GM12875 (cell line): ENCODE data around the gene ADAT2.

Experiments used
- H3K4me3 ChIP-seq: one replicate; pipeline ENCODE4 v1.5.1; 2011; ENCODE audit warnings: low read depth, low read length, control low read depth
- CTCF ChIP-seq: IDR thresholded peaks from 2 replicates; pipeline ENCODE4 v1.5.1; 2011; ENCODE audit warnings: low read depth, mild to moderate bottlenecking, control low read depth, inconsistent platforms, low read length, moderate library complexity, borderline replicate concordance; ENCODE audit not compliant: insufficient read depth

ADAT2 gene

GRCh38 chr6:143450453-143451371 is at the start of gene ADAT2, which contains the start of gene PEX3:
TSS of gene ADAT2 (minus strand) at chr6:143450695. CDS start at chr6:143450658, 37 bp downstream.
TSS of gene PEX3 (plus strand) at chr6:143450805. CDS start at chr6:143451043, 238 bp downstream.
- H3K4me3 ChIP-seq: peak within 1 kb of the TSS; percentile 60
- TF ChIP-seq CTCF: no peak

GRCh38 chr6:143498428-143498827 is 47.9 kb upstream of the ADAT2 start:
- no peak for TF ChIP-seq CTCF
- no peak overlapping the region for H3K4me3 ChIP-seq

GRCh38 chr6:143496974-143497373 is 46.5 kb upstream of the ADAT2 start:
- H3K4me3 ChIP-seq: no peak overlapping the region
- TF ChIP-seq CTCF: no peak

GRCh38 chr6:143490775-143491174 is 40.3 kb upstream of the ADAT2 start:
- H3K4me3 ChIP-seq: no peak overlapping the region
- no peak for TF ChIP-seq CTCF

- no peak for TF ChIP-seq CTCF
- H3K4me3 ChIP-seq: no peak overlapping the region
These were observed 39.7 kb upstream of the ADAT2 start for GRCh38 chr6:143490244-143490643.

DNA sequence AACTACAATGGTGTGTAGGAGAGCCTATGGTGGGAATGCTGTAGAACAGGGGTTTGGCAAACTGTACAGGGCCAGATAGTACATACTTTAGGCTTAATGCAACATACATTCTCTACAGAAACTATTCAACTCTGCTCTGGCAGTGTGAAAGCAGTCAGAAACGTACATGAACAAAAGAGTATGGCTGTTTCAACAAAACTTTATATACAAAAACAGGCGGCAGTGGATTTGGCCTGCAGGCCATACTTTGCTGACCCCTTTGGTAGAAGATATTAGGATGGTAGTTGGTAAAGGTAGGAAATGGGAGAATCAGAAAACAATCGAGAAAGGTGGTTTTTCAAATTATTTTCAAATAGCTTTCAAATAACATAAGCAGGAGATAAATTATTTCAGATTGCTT is 36.3 kb upstream of the ADAT2 start:
- TF ChIP-seq CTCF: no peak
- H3K4me3 ChIP-seq: no peak overlapping the region

- H3K4me3 ChIP-seq: no peak overlapping the region
- no peak for TF ChIP-seq CTCF
These were observed 35.5 kb upstream of the ADAT2 start for GRCh38 chr6:143485967-143486366.
